ENCODE results near the gene PDCD2L. TPM values are rescaled to one million over a fixed set of nuclear protein-coding genes. Genes with fewer than 3 reads are reported as not detected.
A peak's percentile ranks its signal among the peaks of the same experiment; 100 is the strongest.

PDCD2L gene
- total RNA-seq, 2 experiments from 2014 or later = 3.8 to 3.9 TPM

GRCh38 chr19:34381399-34382251 lies 22.6 kb upstream of the PDCD2L start:
- Histone ChIP-seq H3K27ac (ENCODE audit: low read depth in 1 of 2, low read length in 2 of 2) (no peak overlapping the region), H3K4me1 (ENCODE audit: insufficient read depth, low read length) (no peaks in the 10 kb centered on the region), H3K4me3 (ENCODE audit: low read length) (no peak overlapping the region), H3K9me3 (ENCODE audit: control insufficient read depth in 1 of 2, insufficient read depth in 1 of 2, low read length in 2 of 2) (no peaks in the 10 kb centered on the region), H3K27me3 (ENCODE audit: control insufficient read depth in 1 of 2, insufficient read depth in 2 of 2, low read length in 2 of 2) (no peaks in the 10 kb centered on the region), H3K36me3 (ENCODE audit: insufficient read depth, low read length) (peaks cover 77% of the 10 kb centered on the region)
- ChIA-PET CTCF (no interaction called here), POLR2A (no interaction called here)
- Mint-ChIP-seq H3K4me1 (ENCODE audit: low read depth) (peaks cover 4% of the 10 kb centered on the region), H3K27ac (no peak overlapping the region), H3K9me3 (no peaks in the 10 kb centered on the region), H3K4me3 (no peak overlapping the region), H3K27me3 (no peaks in the 10 kb centered on the region), H3K36me3 (ENCODE audit: low read depth) (peaks cover 66% of the 10 kb centered on the region)
- no peak for TF ChIP-seq CTCF (IDR thresholded peaks at IDR 0.05)
- intact Hi-C loops (cut with DNase I, micrococcal nuclease) = no loop called here
- ATAC-seq (ENCODE audit: poor library complexity) = no peak
- no peak for DNase-seq

- no peak for TF ChIP-seq CTCF (IDR thresholded peaks at IDR 0.05)
- POLR2A ChIA-PET = no interaction called here
- ATAC-seq (ENCODE audit: poor library complexity) = no peak
- Histone ChIP-seq H3K9me3 (ENCODE audit: control insufficient read depth in 1 of 2, insufficient read depth in 1 of 2, low read length in 2 of 2) (no peaks in the 10 kb centered on the region), H3K27me3 (ENCODE audit: control insufficient read depth in 1 of 2, insufficient read depth in 2 of 2, low read length in 2 of 2) (no peaks in the 10 kb centered on the region), H3K27ac (ENCODE audit: low read depth in 1 of 2, low read length in 2 of 2) (no peak overlapping the region), H3K36me3 (ENCODE audit: insufficient read depth, low read length) (peaks cover 83% of the 10 kb centered on the region), H3K4me1 (ENCODE audit: insufficient read depth, low read length) (no peaks in the 10 kb centered on the region), H3K4me3 (ENCODE audit: low read length) (no peak overlapping the region)
- Mint-ChIP-seq H3K27me3 (no peaks in the 10 kb centered on the region), H3K9me3 (no peaks in the 10 kb centered on the region), H3K36me3 (ENCODE audit: low read depth) (peaks cover 65% of the 10 kb centered on the region), H3K4me3 (no peak overlapping the region), H3K27ac (peak overlapping the region; percentile 48), H3K4me1 (ENCODE audit: low read depth) (peaks cover 4% of the 10 kb centered on the region)
- CTCF ChIA-PET = no interaction called here
- no peak for DNase-seq
- intact Hi-C loops (cut with DNase I, micrococcal nuclease) = no loop called here
Measured at GRCh38 chr19:34382471-34382870, 21.7 kb upstream of the PDCD2L start.

- H3K9me3 ChIP-seq (ENCODE audit: control insufficient read depth in 1 of 2, insufficient read depth in 1 of 2, low read length in 2 of 2) = no peaks in the 10 kb centered on the region
- no peak overlapping the region for H3K4me3 ChIP-seq (ENCODE audit: low read length)
- no peak for ATAC-seq (ENCODE audit: poor library complexity)
- intact Hi-C loops (cut with DNase I, micrococcal nuclease) = no loop called here
- H3K36me3 ChIP-seq (ENCODE audit: insufficient read depth, low read length) = peaks cover 81% of the 10 kb centered on the region
- ChIA-PET CTCF (no interaction called here), POLR2A (no interaction called here)
- DNase-seq = no peak
- no peak for TF ChIP-seq CTCF (IDR thresholded peaks at IDR 0.05)
- H3K27me3 ChIP-seq (ENCODE audit: control insufficient read depth in 1 of 2, insufficient read depth in 2 of 2, low read length in 2 of 2) = no peaks in the 10 kb centered on the region
- H3K4me1 ChIP-seq (ENCODE audit: insufficient read depth, low read length) = no peaks in the 10 kb centered on the region
- Mint-ChIP-seq H3K27ac (no peak overlapping the region), H3K36me3 (ENCODE audit: low read depth) (peaks cover 59% of the 10 kb centered on the region), H3K9me3 (no peaks in the 10 kb centered on the region), H3K27me3 (no peaks in the 10 kb centered on the region), H3K4me1 (ENCODE audit: low read depth) (peaks cover 4% of the 10 kb centered on the region), H3K4me3 (no peak overlapping the region)
- H3K27ac ChIP-seq (ENCODE audit: low read depth in 1 of 2, low read length in 2 of 2) = no peak overlapping the region
Measured at GRCh38 chr19:34383599-34383998, 20.6 kb upstream of the PDCD2L start.

Data from CD4-positive, alpha-beta T cell (primary cell).